Ishikawa (cell line): ENCODE data around the gene DBR1.

Experiments used
- CEBPB ChIP-seq: IDR thresholded peaks from 2 replicates; pipeline ENCODE4 v1.6.1; 2012
- CREB1 ChIP-seq: IDR thresholded peaks from 2 replicates; pipeline ENCODE4 v1.6.1; 2012; ENCODE audit warnings: low read depth
- MAX ChIP-seq: IDR thresholded peaks from 2 replicates; pipeline ENCODE4 v1.6.1; 2012
- RAD21 ChIP-seq: IDR thresholded peaks from 2 replicates; pipeline ENCODE4 v1.6.1; 2012; ENCODE audit warnings: low read depth
- TEAD4 ChIP-seq: IDR thresholded peaks from 2 replicates; pipeline ENCODE4 v1.6.1; 2012
- YY1 ChIP-seq: IDR thresholded peaks from 2 replicates; pipeline ENCODE4 v1.6.1; 2012; ENCODE audit warnings: low read depth
- TF ChIP-seq, protein P1 (sequence below): IDR thresholded peaks from 2 replicates; pipeline ENCODE4 v1.6.1; 2012; ENCODE audit warnings: low read depth, mild to moderate bottlenecking

GRCh38 chr3:138137861-138138260, 36.9 kb downstream of the DBR1 start:
- no peak for TF ChIP-seq CEBPB
- TF ChIP-seq, protein P1, sequence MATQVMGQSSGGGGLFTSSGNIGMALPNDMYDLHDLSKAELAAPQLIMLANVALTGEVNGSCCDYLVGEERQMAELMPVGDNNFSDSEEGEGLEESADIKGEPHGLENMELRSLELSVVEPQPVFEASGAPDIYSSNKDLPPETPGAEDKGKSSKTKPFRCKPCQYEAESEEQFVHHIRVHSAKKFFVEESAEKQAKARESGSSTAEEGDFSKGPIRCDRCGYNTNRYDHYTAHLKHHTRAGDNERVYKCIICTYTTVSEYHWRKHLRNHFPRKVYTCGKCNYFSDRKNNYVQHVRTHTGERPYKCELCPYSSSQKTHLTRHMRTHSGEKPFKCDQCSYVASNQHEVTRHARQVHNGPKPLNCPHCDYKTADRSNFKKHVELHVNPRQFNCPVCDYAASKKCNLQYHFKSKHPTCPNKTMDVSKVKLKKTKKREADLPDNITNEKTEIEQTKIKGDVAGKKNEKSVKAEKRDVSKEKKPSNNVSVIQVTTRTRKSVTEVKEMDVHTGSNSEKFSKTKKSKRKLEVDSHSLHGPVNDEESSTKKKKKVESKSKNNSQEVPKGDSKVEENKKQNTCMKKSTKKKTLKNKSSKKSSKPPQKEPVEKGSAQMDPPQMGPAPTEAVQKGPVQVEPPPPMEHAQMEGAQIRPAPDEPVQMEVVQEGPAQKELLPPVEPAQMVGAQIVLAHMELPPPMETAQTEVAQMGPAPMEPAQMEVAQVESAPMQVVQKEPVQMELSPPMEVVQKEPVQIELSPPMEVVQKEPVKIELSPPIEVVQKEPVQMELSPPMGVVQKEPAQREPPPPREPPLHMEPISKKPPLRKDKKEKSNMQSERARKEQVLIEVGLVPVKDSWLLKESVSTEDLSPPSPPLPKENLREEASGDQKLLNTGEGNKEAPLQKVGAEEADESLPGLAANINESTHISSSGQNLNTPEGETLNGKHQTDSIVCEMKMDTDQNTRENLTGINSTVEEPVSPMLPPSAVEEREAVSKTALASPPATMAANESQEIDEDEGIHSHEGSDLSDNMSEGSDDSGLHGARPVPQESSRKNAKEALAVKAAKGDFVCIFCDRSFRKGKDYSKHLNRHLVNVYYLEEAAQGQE: no peak
- no peak for TF ChIP-seq TEAD4
- no peak for TF ChIP-seq MAX
- TF ChIP-seq RAD21: no peak
- TF ChIP-seq CREB1: no peak
- no peak for TF ChIP-seq YY1
